HepG2 (cell line): Measurements from ENCODE around the gene SFXN5. TPM values are rescaled to one million over a fixed set of nuclear protein-coding genes. Genes with fewer than 3 reads are reported as not detected.
A peak's percentile ranks its signal among the peaks of the same experiment; 100 is the strongest.

Experiments used
- ATAC-seq: fragments of 200-7000 bp; cut with Tn5 transposase; 3 replicates; pipeline ENCODE4 v1.9.1; 2020; ENCODE audit warnings: mild to moderate bottlenecking, moderate library complexity
- BruUV-seq: library from RNA; stranded (reverse); fragments of 400-500 nt; replicated peaks from 2 replicates; lab custom pipeline; 2021; lab: Mats Ljungman, UMichigan
- CTCF ChIA-PET: fragments of 300-600 bp; formaldehyde crosslinking; extraction: SDS; loops from one replicate; lab custom pipeline; 2021; ENCODE audit warnings: low total read pairs, inconsistent platforms, low intra/inter-chr PET ratio; lab: Yijun Ruan, JAX
- POLR2A ChIA-PET: fragments of 350-600 bp; sonication (Branson Sonifier 250); formaldehyde crosslinking; loops from one replicate; lab custom pipeline; 2020; ENCODE audit warnings: antibody characterized with exemption, inconsistent platforms; lab: Yijun Ruan, JAX
- DNase-seq: peaks from one replicate; pipeline ENCODE4 v3.0.0-alpha.2; 2015; ENCODE audit warnings: low spot score
- FAIRE-seq: peaks from 3 replicates; lab custom pipeline; 2011; peaks lifted over from hg19 to GRCh38; lab: Jason Lieb, UNC
- H2AFZ ChIP-seq: one replicate; pipeline ENCODE4 v1.6.1; 2011; ENCODE audit warnings: low read length, inconsistent platforms
- H3K27ac ChIP-seq: fragments of 300-600 bp; 3 replicates; pipeline ENCODE4 v1.8.0; 2011; ENCODE audit warnings: mixed run types, mild to moderate bottlenecking, mixed read lengths, low read length, inconsistent platforms; ENCODE audit not compliant: insufficient read depth; ENCODE audit errors: extremely low read length
- H3K27me3 ChIP-seq, 2 experiments: fragments of 200-600 bp in 1 of 2; 2 replicates in 1 of 2; 3 replicates in 1 of 2; pipeline versions ENCODE4 v1.6.0 to v1.8.0; 2011; ENCODE audit warnings: low read length in 2 of 2, mild to moderate bottlenecking in 2 of 2, moderate library complexity in 2 of 2, inconsistent platforms in 1 of 2; ENCODE audit not compliant: insufficient read depth in 2 of 2, control insufficient read depth in 1 of 2
- H3K36me3 ChIP-seq, 2 experiments: fragments of 200-600 bp in 1 of 2; replicated peaks in 1 of 2; 2 replicates in 1 of 2; 3 replicates in 1 of 2; pipeline versions ENCODE4 v1.5.1 to v1.8.0; 2011; ENCODE audit warnings: low read length in 2 of 2, inconsistent platforms in 1 of 2; ENCODE audit not compliant: insufficient read depth in 2 of 2, control insufficient read depth in 1 of 2
- H3K4me1 ChIP-seq: 2 replicates; pipeline ENCODE4 v1.5.1; 2012; ENCODE audit warnings: low read length, inconsistent platforms; ENCODE audit not compliant: insufficient read depth
- H3K4me2 ChIP-seq: 2 replicates; pipeline ENCODE4 v1.6.0; 2011; ENCODE audit warnings: low read depth, low read length, inconsistent platforms
- H3K4me3 ChIP-seq, 3 experiments: fragments of 200-600 bp in 1 of 3; sonication (generic), shearing (Covaris generic) in 1 of 3; replicated peaks in 1 of 3; 2 replicates each; pipeline ENCODE4 v1.5.1; 2011 to 2016; ENCODE audit warnings: low read length in 3 of 3, inconsistent platforms in 2 of 3, low read depth in 2 of 3, mild to moderate bottlenecking in 2 of 3, control low read depth in 1 of 3, mixed read lengths in 1 of 3; ENCODE audit not compliant: insufficient read depth in 1 of 3
- H3K79me2 ChIP-seq: one replicate; pipeline ENCODE4 v1.6.1; 2011; ENCODE audit warnings: low read length, inconsistent platforms; ENCODE audit not compliant: insufficient read depth
- H3K9ac ChIP-seq: 2 replicates; pipeline ENCODE4 v1.6.0; 2011; ENCODE audit warnings: mild to moderate bottlenecking, low read depth, low read length, inconsistent platforms; ENCODE audit not compliant: insufficient read depth
- H3K9me3 ChIP-seq: 2 replicates; pipeline ENCODE4 v1.5.1; 2012; ENCODE audit warnings: mild to moderate bottlenecking, low read length
- H4K20me1 ChIP-seq: 2 replicates; pipeline ENCODE4 v1.6.0; 2011; ENCODE audit warnings: inconsistent platforms, mild to moderate bottlenecking, low read length, moderate library complexity; ENCODE audit not compliant: insufficient read depth
- CCAR2 ChIP-seq: fragments of 200-400 bp; formaldehyde crosslinking; optimal IDR thresholded peaks from 2 replicates; pipeline ENCODE3; 2018; ENCODE audit warnings: low read depth, mild to moderate bottlenecking, low read length, moderate library complexity
- EP300 ChIP-seq, 3 experiments: sonication (generic) in 1 of 3; formaldehyde crosslinking in 1 of 3; IDR thresholded peaks; 2 replicates each; pipeline versions ENCODE4 v1.5.1 to v1.6.1; 2011 to 2020; ENCODE audit warnings: low read depth in 2 of 3, low read length in 2 of 3, borderline replicate concordance in 1 of 3, improper control_type of control experiment in 1 of 3, mild to moderate bottlenecking in 1 of 3, missing genetic modification reagents in 1 of 3, moderate library complexity in 1 of 3
- HNF4A ChIP-seq: sonication (generic); formaldehyde crosslinking; IDR thresholded peaks from 2 replicates; pipeline ENCODE4 v1.4.0; 2020; ENCODE audit warnings: missing genetic modification reagents
- MAFF ChIP-seq: IDR thresholded peaks from 2 replicates; pipeline ENCODE4 v1.6.1; 2011; ENCODE audit warnings: low read depth, low read length, improper control_type of control experiment
- MAZ ChIP-seq, 2 experiments: sonication (generic) in 1 of 2; formaldehyde crosslinking in 1 of 2; IDR thresholded peaks; 2 replicates each; pipeline versions ENCODE4 v1.5.0 to v1.6.1; 2012 to 2020; ENCODE audit warnings: low read depth in 2 of 2, mild to moderate bottlenecking in 2 of 2, borderline replicate concordance in 1 of 2, improper control_type of control experiment in 1 of 2, low read length in 1 of 2, missing genetic modification reagents in 1 of 2, moderate library complexity in 1 of 2
- MED13 ChIP-seq: sonication (generic); formaldehyde crosslinking; IDR thresholded peaks from 2 replicates; pipeline ENCODE4 v1.5.0; 2020; ENCODE audit warnings: missing genetic modification reagents
- MED8 ChIP-seq: sonication (generic); formaldehyde crosslinking; IDR thresholded peaks from 2 replicates; pipeline ENCODE4 v1.8.1; 2023; ENCODE audit warnings: mild to moderate bottlenecking, missing genetic modification reagents; ENCODE audit not compliant: insufficient replicate concordance
- SOX13 ChIP-seq, 3 experiments: fragments of 450-650 bp in 1 of 3; sonication (generic) in 1 of 3; formaldehyde crosslinking in 1 of 3; IDR thresholded peaks in 2 of 3; conservative IDR thresholded peaks in 1 of 3; 2 replicates each; pipeline versions ENCODE4 v1.5.0 to v1.6.1; 2016 to 2020; ENCODE audit warnings: antibody characterized with exemption in 1 of 3, mild to moderate bottlenecking in 1 of 3, missing compliant biosample characterization in 1 of 3, missing genetic modification reagents in 1 of 3, moderate library complexity in 1 of 3
- TBX3 ChIP-seq: fragments of 450-650 bp; IDR thresholded peaks from 2 replicates; pipeline ENCODE4 v1.6.1; 2017; ENCODE audit warnings: antibody characterized with exemption, mild to moderate bottlenecking, inconsistent platforms, borderline replicate concordance
- TRAFD1 ChIP-seq: sonication (generic); formaldehyde crosslinking; IDR thresholded peaks from 2 replicates; pipeline ENCODE4 v1.5.1; 2020; ENCODE audit warnings: missing genetic modification reagents, mild to moderate bottlenecking, borderline replicate concordance
- TRIM24 ChIP-seq: sonication (generic); formaldehyde crosslinking; IDR thresholded peaks from 2 replicates; pipeline ENCODE4 v1.8.0; 2022; ENCODE audit warnings: mild to moderate bottlenecking, missing genetic modification reagents
- WGBS: methylation state at CpG from one replicate; pipeline ENCODE4 v1.1.6; 2017; ENCODE audit warnings: low lambda C conversion rate; 5-methylcytosine and 5-hydroxymethylcytosine counted together
- in situ Hi-C: cut with HindIII; loops from 2 replicates; pipeline ENCODE4 v1.10.0; 2017; ENCODE audit warnings: low pct_unique_long_range_greater_than_20kb; ENCODE audit not compliant: extremely low pct_ligation_motif_present
- intact Hi-C: fragments of 100-400 bp; cut with micrococcal nuclease; formaldehyde crosslinking; loops from one replicate; pipeline ENCODE4 v1.10.0; 2022; ENCODE audit not compliant: unreplicated experiment
- polyA plus RNA-seq, 8 experiments: library from polyadenylated mRNA; depleted of rRNA in 3 of 8; stranded (reverse) in 7 of 8; unstranded in 1 of 8; fragments of >200 nt; fragmentation: Illumina TruSeq in 4 of 8; extraction: Trizol in 4 of 8; gene quantifications; 2 replicates each; pipeline versions ENCODE4 v1.2.1 to v1.2.3, GENCODE V29; 2011 to 2016; ENCODE audit warnings: low read depth in 4 of 8, missing spikeins in 1 of 8, mixed read lengths in 1 of 8; ENCODE audit not compliant: insufficient read depth in 1 of 8
- total RNA-seq, 5 experiments: library from RNA; depleted of rRNA; stranded (reverse); fragments of >200 nt; fragmentation: Illumina TruSeq; extraction: Trizol; gene quantifications; 2 replicates each; pipeline ENCODE4 v1.2.3, GENCODE V29; 2016; ENCODE audit warnings: low read depth in 1 of 5
- TF ChIP-seq, protein P1 (sequence below): sonication (generic); formaldehyde crosslinking; IDR thresholded peaks from 2 replicates; pipeline ENCODE4 v1.5.1; 2020; ENCODE audit warnings: mild to moderate bottlenecking, missing genetic modification reagents, moderate library complexity
- TF ChIP-seq, protein P2 (sequence below), 2 experiments: sonication (generic) in 1 of 2; formaldehyde crosslinking in 1 of 2; IDR thresholded peaks; 2 replicates each; pipeline versions ENCODE4 v1.4.0 to v1.6.1; 2018 to 2020; ENCODE audit warnings: missing genetic modification reagents in 2 of 2, borderline replicate concordance in 1 of 2, low read depth in 1 of 2, mild to moderate bottlenecking in 1 of 2, missing biosample characterization in 1 of 2
- TF ChIP-seq, protein P3 (sequence below): sonication (generic); formaldehyde crosslinking; IDR thresholded peaks from 2 replicates; pipeline ENCODE4 v1.4.0; 2020; ENCODE audit warnings: missing genetic modification reagents, low read depth, mild to moderate bottlenecking, borderline replicate concordance

SFXN5 gene
- total and polyA plus RNA-seq, 2 of the 13 experiments (the other 11 are each of a cell fraction or from before 2014, with no cell fraction given), result 34.9 to 37.4 TPM

DNA sequence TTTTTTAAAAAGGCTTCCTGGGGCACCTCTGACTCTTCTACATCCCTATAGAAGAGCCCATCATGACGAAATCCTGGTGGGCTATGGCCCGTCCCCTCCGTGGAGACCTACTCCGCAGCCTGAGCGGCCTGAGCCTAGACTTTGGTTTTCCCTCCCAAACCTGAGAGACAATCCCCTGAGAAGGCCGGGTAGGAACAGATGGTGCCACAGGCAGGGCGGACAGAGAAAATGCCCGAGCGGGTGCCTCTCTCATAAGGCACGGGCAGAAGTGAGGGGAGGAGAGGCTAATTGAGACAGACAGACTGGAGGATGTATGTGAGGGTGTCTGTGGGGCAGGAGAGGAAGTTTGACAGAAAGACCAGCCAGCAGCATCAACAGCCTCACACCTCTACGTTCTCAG lies 20.2 kb upstream of the SFXN5 start (continued):
- TF ChIP-seq HNF4A (no peak), MAZ (IDR thresholded peaks at IDR 0.05; ENCODE audit: borderline replicate concordance, low read depth, low read length) (no peak), MAZ (CRISPR knock-in tag; IDR thresholded peaks at IDR 0.05; ENCODE audit: low read depth) (0 out of 2 replicates have a peak, but pooled peaks have one; percentile 17), MED13 (CRISPR knock-in tag) (no peak), TBX3 (no peak), SOX13 (IDR thresholded peaks at IDR 0.05) (no peak), SOX13 (CRISPR knock-in tag; conservative IDR thresholded peaks at IDR 0.05 in 1 of 2, IDR thresholded peaks at IDR 0.05 in 1 of 2) (no peak), TRAFD1 (CRISPR knock-in tag) (no peak)
- TF ChIP-seq, protein P1, sequence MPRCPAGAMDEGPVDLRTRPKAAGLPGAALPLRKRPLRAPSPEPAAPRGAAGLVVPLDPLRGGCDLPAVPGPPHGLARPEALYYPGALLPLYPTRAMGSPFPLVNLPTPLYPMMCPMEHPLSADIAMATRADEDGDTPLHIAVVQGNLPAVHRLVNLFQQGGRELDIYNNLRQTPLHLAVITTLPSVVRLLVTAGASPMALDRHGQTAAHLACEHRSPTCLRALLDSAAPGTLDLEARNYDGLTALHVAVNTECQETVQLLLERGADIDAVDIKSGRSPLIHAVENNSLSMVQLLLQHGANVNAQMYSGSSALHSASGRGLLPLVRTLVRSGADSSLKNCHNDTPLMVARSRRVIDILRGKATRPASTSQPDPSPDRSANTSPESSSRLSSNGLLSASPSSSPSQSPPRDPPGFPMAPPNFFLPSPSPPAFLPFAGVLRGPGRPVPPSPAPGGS, result 0 out of 2 replicates have a peak, but pooled peaks have one; percentile 6

DNA sequence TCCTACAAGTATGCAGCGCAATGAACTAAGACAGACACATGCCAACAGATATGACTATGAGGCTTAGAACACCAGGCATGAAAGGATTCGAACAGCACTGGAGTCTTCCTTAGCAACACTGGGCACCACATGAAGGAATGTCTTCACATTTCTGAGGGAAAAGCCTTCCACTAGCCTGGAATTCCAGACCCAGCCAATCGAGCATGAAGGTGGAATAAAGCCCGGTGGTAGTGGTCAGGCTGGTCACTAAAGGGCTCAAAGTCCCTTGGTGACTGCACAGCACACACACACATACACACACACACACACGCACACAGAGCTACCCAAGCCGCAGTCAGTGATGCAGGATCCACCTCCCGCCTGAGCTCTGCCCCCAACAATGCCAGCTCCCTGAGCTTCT lies 19.7 kb upstream of the SFXN5 start:
- BruUV-seq, result no TSS peak
- H4K20me1 ChIP-seq, result peaks cover 38% of the 10 kb centered on the region
- peaks cover 6% of the 10 kb centered on the region for H3K79me2 ChIP-seq
- FAIRE-seq (peak; percentile 84), DNase-seq (peak; percentile 84), ATAC-seq (peak; percentile 68)
- peaks cover 51% of the 10 kb centered on the region for H3K4me1 ChIP-seq
- intact Hi-C loops, result loop anchor here (1.0 kb wide), 1 partner anchor 122 kb away; no protein-coding TSS in a partner anchor
- no peak overlapping the region for H2AFZ ChIP-seq
- WGBS, result 39% methylated on average over 5 of the region's 7 CpGs
- ChIA-PET POLR2A (interaction anchor here (3.4 kb wide), 1 partner anchor 21 kb away, joined by 17 read pairs; the partner anchor contains the start of gene RAB11FIP5), CTCF (no interaction called here)
- no peaks in the 10 kb centered on the region for H3K9me3 ChIP-seq
- H3K36me3 ChIP-seq, result peaks cover 16 to 17% of the 10 kb centered on the region in 2 experiments
- peak overlapping the region; percentile 59 for H3K4me2 ChIP-seq
- in situ Hi-C loops, result no loop called here
- H3K9ac ChIP-seq, result no peak overlapping the region
- H3K4me3 ChIP-seq, result no peak overlapping the region
- H3K27ac ChIP-seq, result no peak overlapping the region
- H3K27me3 ChIP-seq, result no peaks in the 10 kb centered on the region
- TF ChIP-seq, protein P2, sequence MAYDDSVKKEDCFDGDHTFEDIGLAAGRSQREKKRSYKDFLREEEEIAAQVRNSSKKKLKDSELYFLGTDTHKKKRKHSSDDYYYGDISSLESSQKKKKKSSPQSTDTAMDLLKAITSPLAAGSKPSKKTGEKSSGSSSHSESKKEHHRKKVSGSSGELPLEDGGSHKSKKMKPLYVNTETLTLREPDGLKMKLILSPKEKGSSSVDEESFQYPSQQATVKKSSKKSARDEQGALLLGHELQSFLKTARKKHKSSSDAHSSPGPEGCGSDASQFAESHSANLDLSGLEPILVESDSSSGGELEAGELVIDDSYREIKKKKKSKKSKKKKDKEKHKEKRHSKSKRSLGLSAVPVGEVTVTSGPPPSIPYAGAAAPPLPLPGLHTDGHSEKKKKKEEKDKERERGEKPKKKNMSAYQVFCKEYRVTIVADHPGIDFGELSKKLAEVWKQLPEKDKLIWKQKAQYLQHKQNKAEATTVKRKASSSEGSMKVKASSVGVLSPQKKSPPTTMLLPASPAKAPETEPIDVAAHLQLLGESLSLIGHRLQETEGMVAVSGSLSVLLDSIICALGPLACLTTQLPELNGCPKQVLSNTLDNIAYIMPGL (CRISPR knock-in tag; IDR thresholded peaks at IDR 0.05; ENCODE audit: borderline replicate concordance in 1 of 2, low read depth in 1 of 2), result 0 out of 4 replicates have a peak, but pooled peaks of 1 of the 2 experiments have one; percentile 31
- peak; percentile 29; the same call in 1 of the 2 replicates for TF ChIP-seq MAFF
- peak; percentile 36 for TF ChIP-seq CCAR2
- TF ChIP-seq MED8 (CRISPR knock-in tag), result no peak
- TF ChIP-seq, protein P3, sequence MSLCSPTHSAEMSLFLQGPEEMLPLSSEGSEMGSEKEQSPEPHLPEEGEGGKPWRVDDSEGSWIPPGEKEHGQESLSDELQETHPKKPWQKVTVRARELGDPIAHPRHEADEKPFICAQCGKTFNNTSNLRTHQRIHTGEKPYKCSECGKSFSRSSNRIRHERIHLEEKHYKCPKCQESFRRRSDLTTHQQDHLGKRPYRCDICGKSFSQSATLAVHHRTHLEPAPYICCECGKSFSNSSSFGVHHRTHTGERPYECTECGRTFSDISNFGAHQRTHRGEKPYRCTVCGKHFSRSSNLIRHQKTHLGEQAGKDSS (CRISPR knock-in tag), result 0 out of 2 replicates have a peak, but pooled peaks have one; percentile 30
- peak; percentile 35 to 40; a peak in 1 of 4 replicates for TF ChIP-seq EP300 (IDR thresholded peaks at IDR 0.05; ENCODE audit: low read depth in 2 of 2, low read length in 2 of 2)
- TF ChIP-seq EP300 (CRISPR knock-in tag; IDR thresholded peaks at IDR 0.05; ENCODE audit: borderline replicate concordance), result no peak
- TF ChIP-seq TRIM24 (CRISPR knock-in tag), result 0 out of 2 replicates have a peak, but pooled peaks have one; percentile 41
